Parietal lobe (tissue), 2 donors: ENCODE results near the gene CSTPP1. TPM values are rescaled to one million over a fixed set of nuclear protein-coding genes. Genes with fewer than 3 reads are reported as not detected.

Experiments
- small RNA-seq: library from RNA; depleted of rRNA; stranded (forward); fragments of <200 nt; gene quantifications from one replicate; pipeline ENCODE3, GENCODE V24; 2014; ENCODE audit warnings: low replicate concordance
- total RNA-seq: library from RNA; depleted of rRNA; stranded (reverse); fragments of >200 nt; gene quantifications from one replicate; pipeline ENCODE4 v1.2.3, GENCODE V29; 2014

Gene CSTPP1
- 109 TPM for total RNA-seq

DNA sequence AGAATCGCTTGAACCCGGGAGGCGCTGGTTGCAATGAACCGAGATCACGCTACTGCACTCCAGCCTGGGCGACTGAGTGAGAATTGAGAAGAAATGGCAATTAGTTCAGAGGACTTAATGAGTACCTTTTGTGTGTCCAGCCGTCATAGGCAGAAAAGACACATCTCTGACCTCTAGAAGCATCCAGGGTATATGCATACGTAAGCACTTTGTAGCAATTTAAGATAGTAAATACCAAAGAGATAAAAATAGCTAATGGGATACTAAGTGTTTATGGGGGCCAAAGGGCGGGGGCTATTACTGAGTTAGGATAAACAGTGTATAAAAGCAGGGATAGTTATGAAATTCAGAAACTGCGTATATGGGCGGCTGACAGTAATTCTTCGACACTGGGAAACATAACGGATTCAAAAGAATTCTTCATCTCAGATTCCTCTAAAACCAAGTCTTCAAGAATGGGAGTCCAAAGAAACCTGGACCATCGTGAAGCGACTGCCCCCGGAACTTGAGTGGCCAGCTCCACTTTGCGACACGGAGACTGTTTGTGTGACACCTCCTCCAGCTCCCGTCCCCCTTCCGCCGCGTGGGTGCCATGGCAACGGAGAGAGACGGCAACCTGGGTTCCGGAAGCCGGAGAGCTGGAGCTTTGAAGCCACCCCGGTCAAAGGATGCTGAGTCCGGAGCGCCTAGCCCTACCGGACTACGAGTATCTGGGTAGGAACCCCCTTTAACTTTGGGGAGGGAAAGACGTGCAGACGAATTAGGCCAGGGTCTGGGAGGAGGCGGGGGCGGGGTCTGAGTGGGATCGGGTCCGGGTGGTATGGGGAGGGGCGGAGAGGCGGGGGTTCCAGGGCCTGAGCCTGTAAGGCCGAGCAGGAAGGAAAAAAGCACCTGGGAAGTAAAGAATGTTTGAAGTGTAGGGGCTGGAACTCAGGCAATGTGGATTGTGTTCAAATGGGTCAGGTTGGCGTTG lies at the start of gene CSTPP1:
Gene CSTPP1, plus strand, starts transcription at position 624 of the 973 bp plus-strand sequence. Its CDS starts 45 bp downstream, at position 669.

GRCh38 chr11:46918083-46918787 lies 18.3 kb upstream of the CSTPP1 start, which contains the start of gene LRP4:
Gene LRP4 (minus strand): TSS chr11:46918550. CDS start chr11:46918379, 171 bp downstream.

GRCh38 chr11:47176328-47177228 lies 240.0 kb downstream of the CSTPP1 start, which contains the start of gene ARFGAP2:
Gene ARFGAP2 (minus strand): TSS chr11:47176879. CDS start chr11:47176853, 26 bp downstream.

GRCh38 chr11:47186076-47186699 lies 249.6 kb downstream of the CSTPP1 start, which contains the start of gene PACSIN3:
Gene PACSIN3 (minus strand): TSS chr11:47186434. CDS start chr11:47182727, 3,707 bp downstream.

Small RNAs within 50 kb of the gene (small RNA-seq; reads per million reads assigned to genes)
- gene MIR6745: not detected

Other genes with a start within 250 kb of the CSTPP1 start
- gene ARHGAP1, start 236.1 kb upstream of the CSTPP1 start, total RNA-seq: 36.0 TPM
- 5.9 TPM for gene ZNF408, start 235.7 kb upstream of the CSTPP1 start, total RNA-seq
- 0.63 TPM for gene F2, start 217.5 kb upstream of the CSTPP1 start, total RNA-seq
- gene CKAP5, start 90.5 kb upstream of the CSTPP1 start, total RNA-seq: 205 TPM
- 13.8 TPM for gene LRP4, start 18.2 kb upstream of the CSTPP1 start, total RNA-seq
- gene ARFGAP2, start 240.1 kb downstream of the CSTPP1 start, total RNA-seq: 176 TPM
- gene PACSIN3, start 249.7 kb downstream of the CSTPP1 start, total RNA-seq: 3.4 TPM